DMS53 treated with DMSO at 0.1 percent for 48 hours (cell line): ENCODE data around the gene TLCD5.

Experiments
- DNase-seq: peaks from one replicate; lab custom pipeline; 2025; ENCODE audit not compliant: unreplicated experiment; lab: John Stamatoyannopoulos, UW

The TLCD5 gene

DNA sequence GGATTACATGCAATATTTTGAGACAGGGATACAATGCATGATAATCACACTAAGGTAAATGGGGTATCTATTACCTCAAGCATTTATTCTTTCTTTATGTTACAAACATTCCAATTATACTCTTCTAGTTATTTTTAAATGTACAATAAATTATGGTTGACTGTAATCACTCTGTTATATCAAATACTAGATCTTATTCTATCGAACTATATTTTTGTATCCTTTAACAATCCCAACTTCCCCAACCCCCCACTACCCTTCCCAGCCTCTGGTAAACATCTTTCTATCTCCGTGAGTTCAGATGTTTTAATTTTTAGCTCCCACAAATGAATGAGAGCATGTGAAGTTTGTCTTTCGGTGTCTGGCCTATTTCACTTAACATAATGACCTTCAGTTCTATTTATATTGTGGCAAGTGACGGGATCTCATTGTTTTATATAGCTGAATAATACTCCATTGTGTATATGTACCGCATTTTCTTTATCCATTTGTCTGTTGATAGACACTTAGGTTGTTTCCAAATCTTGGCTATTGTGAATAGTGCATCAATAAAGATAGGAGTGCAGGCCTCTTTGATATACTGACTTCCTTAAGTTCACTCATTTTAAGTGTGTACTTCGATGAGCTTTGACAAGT is 51.6 kb downstream of the TLCD5 start:
- no peak for DNase-seq

DNA sequence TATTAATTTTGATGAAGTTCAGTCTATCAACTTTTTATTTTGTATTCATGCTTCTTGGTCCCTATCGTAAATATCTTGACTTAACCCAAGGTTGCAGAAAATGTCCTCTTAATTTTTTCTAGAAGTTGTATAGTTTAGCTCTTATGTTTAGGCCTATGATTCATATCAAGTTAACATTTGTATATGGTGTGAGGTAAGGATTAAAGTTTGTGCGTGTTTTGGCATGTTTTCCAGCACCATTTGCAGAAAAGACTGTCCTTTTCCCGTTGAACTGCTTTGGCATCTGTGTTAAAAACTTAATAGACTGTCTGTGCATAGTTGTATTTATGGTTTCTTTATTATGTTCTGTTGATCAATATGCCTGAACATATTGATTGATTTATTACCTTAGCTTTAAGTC is 53.4 kb downstream of the TLCD5 start:
- no peak for DNase-seq

DNA sequence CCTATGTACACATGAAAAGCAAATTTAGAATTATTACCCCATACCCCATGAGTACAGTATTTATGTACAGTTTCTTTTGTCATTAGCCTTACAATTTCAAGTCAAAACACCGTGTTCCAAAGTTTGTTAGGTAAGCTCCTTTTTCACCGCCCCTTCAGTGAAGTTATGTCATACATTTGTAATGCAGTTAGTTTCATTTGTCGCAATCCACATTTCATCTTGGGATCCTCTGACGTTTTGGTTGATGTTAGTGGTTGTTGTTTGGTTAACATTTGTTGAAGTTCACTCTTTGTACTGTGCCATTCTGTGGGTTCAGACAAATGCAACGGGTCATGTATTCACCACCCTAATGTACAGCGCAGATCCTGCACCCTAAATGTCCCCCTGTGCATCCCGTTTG is 56.3 kb downstream of the TLCD5 start:
- DNase-seq, result no peak
